ENCODE data around the gene NKAIN2. TPM values are rescaled to one million over a fixed set of nuclear protein-coding genes. Genes with fewer than 3 reads are reported as not detected.

Gene NKAIN2
- total RNA-seq, 1 donor from 2014 or later, result not detected

- ATAC-seq, result no peak
- no peaks in the 10 kb centered on the region for H3K4me1 ChIP-seq
- no peak for TF ChIP-seq CTCF (IDR thresholded peaks at IDR 0.05)
These were observed 33.3 kb upstream of the NKAIN2 start for GRCh38 chr6:123770247-123770949.

GRCh38 chr6:123771126-123771525 lies 32.5 kb upstream of the NKAIN2 start:
- no peaks in the 10 kb centered on the region for H3K36me3 ChIP-seq
- no peak overlapping the region for H3K27ac ChIP-seq
- H3K9me3 ChIP-seq, result no peaks in the 10 kb centered on the region
- H3K4me3 ChIP-seq, result no peak overlapping the region
- no peaks in the 10 kb centered on the region for H3K27me3 ChIP-seq
- ATAC-seq (no peak), DNase-seq (no peak)
- intact Hi-C loops (cut with DNase I), result no loop called here
- H3K4me1 ChIP-seq, result no peaks in the 10 kb centered on the region
- TF ChIP-seq CTCF (IDR thresholded peaks at IDR 0.05), result no peak

More at GRCh38 chr6:123770247-123770949, 33.3 kb upstream of the NKAIN2 start:
- no peak for DNase-seq
- no peaks in the 10 kb centered on the region for H3K27me3 ChIP-seq
- no peak overlapping the region for H3K4me3 ChIP-seq
- H3K27ac ChIP-seq, result no peak overlapping the region
- intact Hi-C loops (cut with DNase I), result no loop called here
- H3K36me3 ChIP-seq, result no peaks in the 10 kb centered on the region
- no peaks in the 10 kb centered on the region for H3K9me3 ChIP-seq

GRCh38 chr6:123777563-123777962 lies 26.1 kb upstream of the NKAIN2 start:
- H3K27me3 ChIP-seq, result no peaks in the 10 kb centered on the region
- H3K27ac ChIP-seq, result no peak overlapping the region
- DNase-seq (no peak), ATAC-seq (no peak)
- intact Hi-C loops (cut with DNase I), result no loop called here
- TF ChIP-seq CTCF (IDR thresholded peaks at IDR 0.05), result no peak
- H3K4me3 ChIP-seq, result no peak overlapping the region
- H3K36me3 ChIP-seq, result no peaks in the 10 kb centered on the region
- no peaks in the 10 kb centered on the region for H3K4me1 ChIP-seq
- no peaks in the 10 kb centered on the region for H3K9me3 ChIP-seq

- Histone ChIP-seq H3K9me3 (no peaks in the 10 kb centered on the region), H3K4me3 (no peak overlapping the region), H3K36me3 (no peaks in the 10 kb centered on the region), H3K27ac (no peak overlapping the region), H3K4me1 (no peaks in the 10 kb centered on the region), H3K27me3 (no peaks in the 10 kb centered on the region)
- no peak for TF ChIP-seq CTCF (IDR thresholded peaks at IDR 0.05)
- DNase-seq, result no peak
- intact Hi-C loops (cut with DNase I), result no loop called here
- ATAC-seq, result no peak
These were observed 23.6 kb upstream of the NKAIN2 start for GRCh38 chr6:123780021-123780420.

GRCh38 chr6:123784330-123784729 lies 19.3 kb upstream of the NKAIN2 start:
- intact Hi-C loops (cut with DNase I), result no loop called here
- no peak for TF ChIP-seq CTCF (IDR thresholded peaks at IDR 0.05)
- no peak for ATAC-seq
- Histone ChIP-seq H3K27me3 (no peaks in the 10 kb centered on the region), H3K36me3 (no peaks in the 10 kb centered on the region), H3K27ac (no peak overlapping the region), H3K4me3 (no peak overlapping the region), H3K4me1 (no peaks in the 10 kb centered on the region), H3K9me3 (no peaks in the 10 kb centered on the region)
- no peak for DNase-seq

- no peaks in the 10 kb centered on the region for H3K36me3 ChIP-seq
- no peaks in the 10 kb centered on the region for H3K9me3 ChIP-seq
- H3K4me1 ChIP-seq, result no peaks in the 10 kb centered on the region
- ATAC-seq (no peak), DNase-seq (no peak)
- intact Hi-C loops (cut with DNase I), result no loop called here
- no peak overlapping the region for H3K27ac ChIP-seq
- TF ChIP-seq CTCF (IDR thresholded peaks at IDR 0.05), result no peak
- no peak overlapping the region for H3K4me3 ChIP-seq
- no peaks in the 10 kb centered on the region for H3K27me3 ChIP-seq
These were observed 18.6 kb upstream of the NKAIN2 start for GRCh38 chr6:123785039-123785438.
